Activated naive CD8-positive, alpha-beta T cell treated with anti-CD3 and anti-CD28 coated beads, Interleukin-2, amount 50 U/mL, for 24 hours (primary cell): Measurements from ENCODE around the gene HSD11B1.
A peak's percentile ranks its signal among the peaks of the same experiment; 100 is the strongest.

ENCODE experiments used
- ATAC-seq: fragments of 150-1000 bp; cut with Tn5 transposase; one replicate; pipeline ENCODE4 v1.10.0; 2021
- DNase-seq: peaks from one replicate; pipeline ENCODE4 v3.0.0; 2021
- H3K27ac Mint-ChIP-seq: one replicate; pipeline ENCODE4 v1.8.0; 2021; ENCODE audit warnings: mild to moderate bottlenecking, mixed read lengths
- H3K27me3 Mint-ChIP-seq: one replicate; pipeline ENCODE4 v1.8.0; 2021; ENCODE audit warnings: mixed read lengths
- H3K36me3 Mint-ChIP-seq: one replicate; pipeline ENCODE4 v1.8.0; 2021; ENCODE audit warnings: low read depth, mixed read lengths
- H3K4me1 Mint-ChIP-seq: one replicate; pipeline ENCODE4 v1.8.0; 2021; ENCODE audit warnings: mixed read lengths
- H3K4me3 Mint-ChIP-seq: one replicate; pipeline ENCODE4 v1.8.0; 2021; ENCODE audit warnings: mild to moderate bottlenecking, moderate library complexity, mixed read lengths
- H3K9me3 Mint-ChIP-seq: one replicate; pipeline ENCODE4 v1.8.0; 2021; ENCODE audit warnings: mixed read lengths

The HSD11B1 gene

DNA sequence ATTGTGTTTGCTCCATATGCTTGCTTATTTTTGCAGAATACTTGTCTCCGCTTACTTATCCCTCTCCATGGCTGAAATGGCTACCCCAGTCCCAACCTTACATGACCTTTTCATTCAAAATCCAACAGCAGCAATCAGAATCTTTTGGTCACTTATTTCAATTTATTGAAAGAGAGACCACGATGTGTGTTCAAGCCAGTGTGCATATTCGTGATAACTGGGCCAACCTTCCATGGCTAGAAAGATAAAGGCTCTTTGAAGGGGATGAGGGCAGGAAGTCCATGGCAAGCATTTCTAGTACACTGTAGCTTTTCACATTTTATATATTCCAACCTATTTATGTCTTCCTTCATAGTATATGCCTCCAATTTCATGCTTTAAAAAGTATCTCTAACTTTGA, 23.1 kb downstream of the HSD11B1 start:
- ATAC-seq (no peak), DNase-seq (no peak)
- H3K27ac Mint-ChIP-seq, result peak overlapping the region; percentile 52
- no peaks in the 10 kb centered on the region for H3K27me3 Mint-ChIP-seq
- peaks cover 18% of the 10 kb centered on the region for H3K9me3 Mint-ChIP-seq
- peaks cover 2% of the 10 kb centered on the region for H3K36me3 Mint-ChIP-seq
- H3K4me3 Mint-ChIP-seq, result no peak overlapping the region
- peaks cover 58% of the 10 kb centered on the region for H3K4me1 Mint-ChIP-seq

- H3K9me3 Mint-ChIP-seq, result peaks cover 18% of the 10 kb centered on the region
- H3K27ac Mint-ChIP-seq, result no peak overlapping the region
- ATAC-seq, result no peak
- peaks cover 58% of the 10 kb centered on the region for H3K4me1 Mint-ChIP-seq
- H3K4me3 Mint-ChIP-seq, result no peak overlapping the region
- H3K27me3 Mint-ChIP-seq, result no peaks in the 10 kb centered on the region
- peaks cover 2% of the 10 kb centered on the region for H3K36me3 Mint-ChIP-seq
- DNase-seq, result no peak
Measured at GRCh38 chr1:209728466-209728865, 23.8 kb downstream of the HSD11B1 start.

DNA sequence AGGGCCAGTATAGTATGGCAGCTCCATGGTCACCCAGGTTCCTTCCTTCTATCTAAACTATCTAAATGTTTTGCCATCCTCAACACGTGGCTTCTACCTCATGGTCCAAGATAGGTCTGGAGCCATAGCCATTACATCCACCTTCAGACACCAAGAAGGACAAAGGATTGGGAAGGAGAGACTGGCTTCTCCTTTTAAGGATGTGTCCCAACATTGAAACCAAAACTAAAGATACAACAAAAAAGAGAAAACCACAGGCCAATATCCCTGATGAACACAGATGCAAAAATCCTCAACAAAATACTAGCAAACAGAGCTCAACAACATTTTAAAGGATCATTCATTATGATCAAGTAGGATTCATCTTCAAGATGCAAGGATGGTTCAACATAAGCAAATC, 24.8 kb downstream of the HSD11B1 start:
- no peaks in the 10 kb centered on the region for H3K27me3 Mint-ChIP-seq
- H3K27ac Mint-ChIP-seq, result no peak overlapping the region
- no peak for DNase-seq
- ATAC-seq, result no peak
- peaks cover 2% of the 10 kb centered on the region for H3K36me3 Mint-ChIP-seq
- H3K9me3 Mint-ChIP-seq, result peaks cover 18% of the 10 kb centered on the region
- peaks cover 58% of the 10 kb centered on the region for H3K4me1 Mint-ChIP-seq
- no peak overlapping the region for H3K4me3 Mint-ChIP-seq

DNA sequence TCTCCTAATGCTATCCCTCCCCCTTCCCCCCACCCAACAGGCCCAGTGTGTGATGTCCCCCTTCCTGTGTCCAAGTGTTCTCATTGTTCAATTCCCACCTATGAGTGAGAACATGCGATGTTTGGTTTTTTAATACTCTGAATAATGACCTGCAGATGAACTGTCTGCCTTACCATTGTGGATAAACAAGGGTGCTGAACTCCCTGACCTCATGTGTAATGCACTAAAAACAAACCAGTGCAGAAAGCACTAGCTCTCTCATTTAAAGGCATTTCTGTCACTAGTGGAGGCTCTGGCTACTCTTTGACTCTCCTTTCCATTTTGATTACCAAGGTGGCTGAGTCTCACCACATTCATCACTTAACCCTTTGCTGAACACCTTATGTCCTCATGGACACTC, 28.1 kb downstream of the HSD11B1 start:
- ATAC-seq, result no peak
- peaks cover 2% of the 10 kb centered on the region for H3K27me3 Mint-ChIP-seq
- H3K27ac Mint-ChIP-seq, result no peak overlapping the region
- H3K9me3 Mint-ChIP-seq, result peaks cover 11% of the 10 kb centered on the region
- no peaks in the 10 kb centered on the region for H3K36me3 Mint-ChIP-seq
- peaks cover 54% of the 10 kb centered on the region for H3K4me1 Mint-ChIP-seq
- DNase-seq, result no peak
- H3K4me3 Mint-ChIP-seq, result no peak overlapping the region

- H3K4me1 Mint-ChIP-seq, result peaks cover 50% of the 10 kb centered on the region
Measured at GRCh38 chr1:209733409-209734192, 29.0 kb downstream of the HSD11B1 start.

GRCh38 chr1:209736490-209737117, 32.0 kb downstream of the HSD11B1 start:
- DNase-seq, result no peak
- Mint-ChIP-seq H3K27ac (peak overlapping the region; percentile 74), H3K9me3 (peaks cover 4% of the 10 kb centered on the region), H3K4me3 (no peak overlapping the region), H3K36me3 (no peaks in the 10 kb centered on the region), H3K27me3 (peaks cover 2% of the 10 kb centered on the region), H3K4me1 (peaks cover 49% of the 10 kb centered on the region)
- peak; percentile 64 for ATAC-seq

More at GRCh38 chr1:209733409-209734192, 29.0 kb downstream of the HSD11B1 start:
- Mint-ChIP-seq H3K4me3 (peak overlapping the region; percentile 27), H3K36me3 (no peaks in the 10 kb centered on the region), H3K27ac (peak overlapping the region; percentile 64), H3K9me3 (peaks cover 11% of the 10 kb centered on the region), H3K27me3 (peaks cover 2% of the 10 kb centered on the region)
- DNase-seq (no peak), ATAC-seq (peak; percentile 60)

GRCh38 chr1:209737118-209737505, 32.5 kb downstream of the HSD11B1 start:
- peaks cover 54% of the 10 kb centered on the region for H3K4me1 Mint-ChIP-seq
- DNase-seq, result no peak
- no peak overlapping the region for H3K4me3 Mint-ChIP-seq
- H3K27me3 Mint-ChIP-seq, result peaks cover 2% of the 10 kb centered on the region
- peak overlapping the region; percentile 74 for H3K27ac Mint-ChIP-seq
- no peaks in the 10 kb centered on the region for H3K36me3 Mint-ChIP-seq
- peaks cover 4% of the 10 kb centered on the region for H3K9me3 Mint-ChIP-seq
- no peak for ATAC-seq

DNA sequence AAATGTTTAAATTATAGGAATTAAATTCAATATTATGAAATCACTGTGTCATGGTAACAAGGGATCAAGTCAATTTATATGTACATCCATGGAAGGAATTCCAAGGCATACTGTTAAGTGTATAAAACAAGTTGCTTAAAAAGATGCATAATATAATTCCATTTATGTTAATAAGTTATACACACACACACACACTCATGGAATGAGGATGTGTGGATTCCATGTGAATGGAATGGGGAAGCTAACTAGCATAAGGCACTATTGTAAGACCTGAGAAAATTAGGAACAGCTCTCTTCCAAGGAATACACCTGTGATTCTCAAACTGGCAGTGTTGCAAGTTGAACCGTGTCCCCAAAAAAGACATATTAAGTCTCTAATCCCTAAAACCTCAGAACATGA, 33.6 kb downstream of the HSD11B1 start:
- Mint-ChIP-seq H3K9me3 (peaks cover 4% of the 10 kb centered on the region), H3K4me1 (peaks cover 57% of the 10 kb centered on the region), H3K27me3 (peaks cover 2% of the 10 kb centered on the region), H3K36me3 (no peaks in the 10 kb centered on the region), H3K27ac (no peak overlapping the region), H3K4me3 (no peak overlapping the region)
- no peak for DNase-seq
- ATAC-seq, result no peak

DNA sequence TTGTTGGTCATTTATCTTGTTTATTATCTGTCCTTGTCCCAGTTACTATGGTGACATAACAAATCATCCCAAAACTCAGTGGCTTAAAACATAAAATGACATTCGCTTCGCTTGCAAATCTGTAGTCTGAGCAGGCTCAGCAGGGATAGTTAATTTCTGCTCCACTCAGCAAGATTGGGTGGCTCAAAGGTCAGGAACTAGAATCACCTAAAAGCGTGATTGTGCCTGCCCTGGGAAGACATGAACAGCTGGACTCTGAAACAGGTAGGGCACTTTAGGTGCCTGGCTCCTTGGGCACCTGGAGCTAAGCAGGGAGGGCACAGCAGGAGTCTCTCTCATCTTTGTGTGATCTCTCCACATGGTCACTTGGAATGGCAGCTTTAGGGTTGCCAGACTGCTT, 36.5 kb downstream of the HSD11B1 start:
- no peak for DNase-seq
- Mint-ChIP-seq H3K36me3 (no peaks in the 10 kb centered on the region), H3K4me1 (peaks cover 38% of the 10 kb centered on the region), H3K4me3 (no peak overlapping the region), H3K27me3 (peaks cover 2% of the 10 kb centered on the region), H3K9me3 (no peaks in the 10 kb centered on the region), H3K27ac (no peak overlapping the region)
- ATAC-seq, result no peak

DNA sequence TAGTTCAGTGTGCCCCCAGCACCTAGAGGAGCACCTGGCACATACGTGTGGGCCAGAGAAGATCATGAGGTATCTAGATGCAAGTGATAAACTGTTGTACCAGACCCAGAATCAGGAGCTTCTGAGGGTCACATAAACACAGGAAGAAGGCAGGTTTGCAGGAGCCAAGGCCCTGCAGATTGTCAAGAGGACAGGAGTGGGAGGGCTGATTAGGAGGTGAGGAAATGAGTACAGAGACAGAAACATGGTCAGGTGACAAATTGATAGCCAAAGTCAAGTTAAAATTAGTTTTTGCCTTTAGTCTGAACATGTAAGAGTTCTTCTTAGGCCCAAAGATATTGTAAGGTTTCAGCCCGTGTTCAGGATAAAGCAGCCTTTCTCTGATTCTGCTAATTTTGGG, 37.2 kb downstream of the HSD11B1 start:
- H3K4me3 Mint-ChIP-seq, result no peak overlapping the region
- H3K4me1 Mint-ChIP-seq, result peaks cover 38% of the 10 kb centered on the region
- no peaks in the 10 kb centered on the region for H3K36me3 Mint-ChIP-seq
- DNase-seq (no peak), ATAC-seq (no peak)
- no peaks in the 10 kb centered on the region for H3K9me3 Mint-ChIP-seq
- H3K27ac Mint-ChIP-seq, result peak overlapping the region; percentile 8
- no peaks in the 10 kb centered on the region for H3K27me3 Mint-ChIP-seq

DNA sequence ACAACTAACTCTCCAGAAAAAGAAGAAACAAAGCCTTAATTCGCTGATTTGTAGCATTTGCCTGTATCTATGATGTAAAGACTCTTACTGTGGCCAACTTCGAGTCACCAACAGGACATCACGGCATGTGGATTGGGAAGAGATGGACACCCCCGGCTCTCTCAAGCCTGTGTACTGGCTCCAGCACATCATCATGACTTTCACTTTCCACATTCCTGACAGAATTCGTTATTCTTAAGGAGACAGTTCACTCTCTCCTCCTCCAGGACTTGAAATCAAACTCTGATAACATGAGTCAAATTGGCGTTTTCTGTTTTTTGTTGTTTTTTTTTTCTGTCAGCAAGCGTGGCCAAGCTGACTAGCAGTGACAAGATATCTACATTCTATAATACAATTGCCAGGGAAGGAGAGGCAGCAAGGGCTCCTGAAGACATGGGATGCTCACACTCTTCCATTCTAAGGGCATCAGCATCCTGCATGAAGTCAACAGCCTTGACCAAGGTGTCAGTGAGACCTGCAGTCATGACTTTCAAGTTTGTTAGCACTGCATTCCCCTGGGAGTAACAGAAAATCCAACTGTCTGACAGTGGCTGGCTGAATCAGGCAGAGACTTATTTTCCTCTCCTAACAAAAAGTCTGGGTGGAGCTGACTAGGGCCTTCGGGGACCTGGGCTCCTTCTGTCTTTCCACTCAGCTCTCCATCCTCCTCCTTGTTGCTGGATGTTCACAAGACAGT, 37.9 kb downstream of the HSD11B1 start:
- H3K4me1 Mint-ChIP-seq, result peaks cover 40% of the 10 kb centered on the region
- ATAC-seq (no peak), DNase-seq (no peak)
- H3K27ac Mint-ChIP-seq, result peak overlapping the region; percentile 68
- H3K36me3 Mint-ChIP-seq, result no peaks in the 10 kb centered on the region
- H3K9me3 Mint-ChIP-seq, result no peaks in the 10 kb centered on the region
- H3K4me3 Mint-ChIP-seq, result no peak overlapping the region
- H3K27me3 Mint-ChIP-seq, result no peaks in the 10 kb centered on the region

GRCh38 chr1:209743145-209743482, 38.5 kb downstream of the HSD11B1 start:
- H3K36me3 Mint-ChIP-seq, result no peaks in the 10 kb centered on the region
- no peaks in the 10 kb centered on the region for H3K9me3 Mint-ChIP-seq
- peak overlapping the region; percentile 68 for H3K27ac Mint-ChIP-seq
- DNase-seq (no peak), ATAC-seq (no peak)
- H3K4me3 Mint-ChIP-seq, result no peak overlapping the region
- no peaks in the 10 kb centered on the region for H3K27me3 Mint-ChIP-seq
- peaks cover 45% of the 10 kb centered on the region for H3K4me1 Mint-ChIP-seq

- Mint-ChIP-seq H3K4me3 (no peak overlapping the region), H3K27ac (peak overlapping the region; percentile 82), H3K36me3 (no peaks in the 10 kb centered on the region), H3K4me1 (peaks cover 71% of the 10 kb centered on the region), H3K9me3 (no peaks in the 10 kb centered on the region), H3K27me3 (no peaks in the 10 kb centered on the region)
- no peak for ATAC-seq
- DNase-seq, result no peak
Measured at GRCh38 chr1:209746451-209747165, 42.0 kb downstream of the HSD11B1 start.

DNA sequence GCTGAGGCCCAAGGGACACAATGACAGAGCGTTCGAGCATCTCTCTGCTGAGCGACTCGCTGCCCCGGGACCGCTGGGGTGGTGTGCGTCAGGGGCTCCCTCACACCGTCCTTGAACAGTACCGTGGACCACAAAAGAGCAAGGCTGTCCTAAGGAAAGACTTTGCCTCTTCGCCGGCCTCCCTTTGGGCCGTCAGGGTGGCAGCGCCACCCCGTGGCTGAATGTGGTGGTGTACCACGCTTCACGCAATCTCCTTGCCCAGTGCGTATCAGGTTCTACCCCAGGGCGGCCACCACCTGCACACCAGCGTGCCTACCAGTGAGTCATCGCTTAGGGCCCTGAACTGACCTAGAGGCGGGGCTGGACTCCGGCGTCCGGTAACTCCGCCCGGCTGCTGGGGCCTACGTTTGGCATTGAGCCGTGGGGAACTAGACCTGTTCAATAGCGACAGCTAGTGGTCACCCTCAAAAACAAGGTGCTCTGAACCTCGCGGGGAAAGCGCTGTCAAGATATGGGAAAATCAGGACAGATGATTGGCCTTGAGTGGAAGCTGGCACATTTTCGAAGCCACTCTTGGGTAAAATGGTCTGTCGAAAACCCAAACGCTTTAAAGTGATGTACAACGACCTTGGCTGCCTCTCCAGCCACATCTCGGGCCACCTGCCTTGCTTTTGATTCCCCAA, 43.1 kb downstream of the HSD11B1 start:
- H3K4me1 Mint-ChIP-seq, result peaks cover 73% of the 10 kb centered on the region

More for the DNA sequence above, 43.1 kb downstream of the HSD11B1 start:
- peak; percentile 94 for DNase-seq
- peak overlapping the region; percentile 47 for H3K4me3 Mint-ChIP-seq
- peak overlapping the region; percentile 82 for H3K27ac Mint-ChIP-seq
- no peaks in the 10 kb centered on the region for H3K27me3 Mint-ChIP-seq
- no peaks in the 10 kb centered on the region for H3K36me3 Mint-ChIP-seq
- no peaks in the 10 kb centered on the region for H3K9me3 Mint-ChIP-seq
- ATAC-seq, result peak; percentile 85
